ENCODE data around the gene NCF2.

The NCF2 gene

DNA sequence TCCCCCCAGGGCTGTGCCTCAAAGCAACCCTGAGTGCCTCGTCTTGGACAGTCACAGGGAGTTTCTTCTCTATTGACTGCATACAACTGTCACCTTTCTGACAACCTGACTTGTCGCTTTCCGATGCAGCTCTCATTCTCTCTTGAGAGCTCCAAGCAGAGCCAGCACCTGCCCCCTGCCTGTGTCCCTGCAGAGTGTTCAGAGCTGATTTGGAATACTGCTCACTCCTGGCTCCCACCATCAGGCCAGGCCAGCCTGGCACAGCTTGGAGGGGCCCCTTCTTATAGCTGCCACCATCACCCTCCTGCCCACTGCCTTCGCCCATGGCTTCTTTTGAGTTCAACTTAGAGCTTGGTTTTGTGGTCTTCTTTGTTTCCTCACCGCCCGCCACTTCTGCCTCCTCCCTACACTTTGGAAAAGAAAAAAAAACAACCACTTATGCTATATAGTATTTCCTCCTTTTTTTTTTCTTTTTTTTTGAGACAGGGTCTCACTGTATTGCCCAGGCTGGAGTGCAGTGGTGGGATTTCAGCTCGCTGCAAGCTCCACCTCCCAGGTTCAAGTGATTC, 12.3 kb downstream of the NCF2 start:
- peaks cover 0 to 55% (median 0%) of the 10 kb centered on the region in 11 experiments; a peak in 6 of 22 replicates for H4K20me1 ChIP-seq
- H3K4me3 ChIP-seq = peak overlapping the region in 2 of 10 experiments; percentile 20 to 29; a peak in 4 of 20 replicates
- peaks cover 71 to 92% (median 81%) of the 10 kb centered on the region in 10 experiments for H3K4me1 ChIP-seq
- no peak for TF ChIP-seq Cebpa-rat (IDR thresholded peaks at IDR 0.05)
- peak overlapping the region; percentile 26 to 96 (median 91); a peak in 20 of 22 replicates for H3K27ac ChIP-seq
- H3K9ac ChIP-seq = peak overlapping the region; percentile 10 to 82 (median 51); a peak in 18 of 22 replicates
- H3K36me3 ChIP-seq = peaks cover 0 to 85% (median 43%) of the 10 kb centered on the region in 11 experiments; a peak in 15 of 22 replicates
- H3K9me3 ChIP-seq (replicated peaks in 1 of 11) = peaks cover 0 to 5% (median 0%) of the 10 kb centered on the region in 11 experiments; a peak in 1 of 22 replicates
- H3K27me3 ChIP-seq = no peaks in the 10 kb centered on the region
- H3K4me2 ChIP-seq = peak overlapping the region; percentile 73 to 97 (median 91)

DNA sequence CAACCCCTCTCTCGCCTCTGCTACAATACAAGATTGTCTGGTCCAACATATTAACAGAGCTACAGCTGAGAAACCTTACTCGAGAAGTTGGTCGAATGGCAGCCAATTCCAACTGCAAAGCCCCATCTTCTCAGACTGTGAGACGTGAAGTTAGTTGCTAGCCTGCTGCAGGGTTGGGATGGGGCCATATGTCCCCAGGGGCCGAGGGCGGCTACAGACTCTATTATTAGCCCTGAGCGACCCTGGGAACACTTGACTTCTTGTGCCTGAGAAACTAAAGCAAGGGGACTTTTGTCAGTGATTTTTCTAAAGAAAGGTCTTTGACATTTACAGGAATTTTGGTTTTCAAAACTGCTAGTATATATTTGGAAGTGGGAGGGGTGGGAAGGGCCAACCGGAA, 13.7 kb downstream of the NCF2 start:
- peaks cover 0 to 7% (median 0%) of the 10 kb centered on the region in 11 experiments; a peak in 1 of 22 replicates for H3K9me3 ChIP-seq (replicated peaks in 1 of 11)
- H3K9ac ChIP-seq = peak overlapping the region in 6 of 11 experiments; percentile 15 to 82 (median 46); a peak in 6 of 22 replicates
- peaks cover 57 to 78% (median 71%) of the 10 kb centered on the region in 10 experiments for H3K4me1 ChIP-seq
- no peak for TF ChIP-seq Cebpa-rat (IDR thresholded peaks at IDR 0.05)
- no peaks in the 10 kb centered on the region for H3K27me3 ChIP-seq
- H4K20me1 ChIP-seq = peaks cover 0 to 68% (median 0%) of the 10 kb centered on the region in 11 experiments; a peak in 6 of 22 replicates
- peak overlapping the region; percentile 28 to 97 (median 91); a peak in 20 of 22 replicates for H3K4me2 ChIP-seq
- H3K4me3 ChIP-seq = peak overlapping the region in 7 of 10 experiments; percentile 16 to 50 (median 29); a peak in 9 of 20 replicates
- peaks cover 0 to 85% (median 58%) of the 10 kb centered on the region in 11 experiments; a peak in 15 of 22 replicates for H3K36me3 ChIP-seq
- H3K27ac ChIP-seq = peak overlapping the region in 8 of 11 experiments; percentile 0 to 96 (median 93); a peak in 13 of 22 replicates

DNA sequence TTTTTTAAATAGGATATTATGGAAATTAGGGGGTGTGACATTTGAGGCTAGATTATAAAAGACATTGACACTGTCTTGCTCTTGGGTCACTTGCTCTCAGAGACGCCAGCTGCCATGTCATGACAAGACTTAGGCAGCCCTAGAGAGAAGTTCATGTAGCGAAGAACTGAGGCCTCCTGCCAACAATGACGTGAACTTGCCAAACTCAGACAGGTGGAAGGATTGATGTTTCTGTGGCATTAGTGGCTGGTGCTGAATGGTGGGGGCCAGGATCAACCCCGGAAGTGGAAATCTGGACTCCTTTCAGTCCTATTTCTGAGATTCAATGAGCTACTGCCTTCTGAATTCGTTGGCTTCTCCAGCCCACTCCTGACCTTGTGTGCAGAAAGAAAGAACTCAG, 14.7 kb downstream of the NCF2 start:
- peak overlapping the region in 8 of 11 experiments; percentile 73 to 97 (median 94); a peak in 16 of 22 replicates for H3K4me2 ChIP-seq
- H3K9ac ChIP-seq = no peak overlapping the region
- no peaks in the 10 kb centered on the region for H3K27me3 ChIP-seq
- H3K4me3 ChIP-seq = no peak overlapping the region; a peak in 1 of 20 replicates
- peaks cover 0 to 7% (median 0%) of the 10 kb centered on the region in 11 experiments; a peak in 1 of 22 replicates for H3K9me3 ChIP-seq (replicated peaks in 1 of 11)
- H3K27ac ChIP-seq = peak overlapping the region in 3 of 11 experiments; percentile 95 to 96 (median 96); a peak in 4 of 22 replicates
- H4K20me1 ChIP-seq = peaks cover 0 to 68% (median 0%) of the 10 kb centered on the region in 11 experiments; a peak in 6 of 22 replicates
- peaks cover 51 to 73% (median 62%) of the 10 kb centered on the region in 10 experiments for H3K4me1 ChIP-seq
- no peak for TF ChIP-seq Cebpa-rat (IDR thresholded peaks at IDR 0.05)
- peaks cover 0 to 87% (median 65%) of the 10 kb centered on the region in 11 experiments; a peak in 15 of 22 replicates for H3K36me3 ChIP-seq

DNA sequence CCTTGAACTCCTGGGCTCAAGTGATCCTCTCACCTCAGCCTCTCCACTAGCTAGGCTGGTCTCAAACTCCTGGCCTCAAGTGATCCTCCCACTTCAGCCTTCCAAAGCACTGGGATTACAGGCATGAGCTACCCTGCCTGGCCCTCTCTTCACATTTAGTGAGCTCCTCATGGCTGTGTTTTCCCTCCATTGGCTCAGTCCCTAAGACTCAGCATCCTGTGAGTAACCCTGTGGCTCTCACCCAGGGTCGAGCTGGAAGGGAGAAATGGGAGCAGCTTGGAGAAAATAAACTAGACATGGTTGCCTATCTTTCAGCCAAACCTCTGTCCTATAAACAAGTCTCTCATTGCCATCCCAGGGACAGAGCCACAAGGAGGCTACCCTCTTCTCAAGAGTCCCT, 17.5 kb downstream of the NCF2 start:
- no peaks in the 10 kb centered on the region for H3K27me3 ChIP-seq
- H3K4me3 ChIP-seq = no peak overlapping the region
- peaks cover 43 to 74% (median 51%) of the 10 kb centered on the region in 10 experiments for H3K4me1 ChIP-seq
- no peak for TF ChIP-seq Cebpa-rat (IDR thresholded peaks at IDR 0.05)
- peaks cover 0 to 100% (median 82%) of the 10 kb centered on the region in 11 experiments; a peak in 15 of 22 replicates for H3K36me3 ChIP-seq
- no peak overlapping the region for H3K9ac ChIP-seq
- H3K27ac ChIP-seq = peak overlapping the region in 1 of 11 experiments; percentile 3; a peak in 1 of 22 replicates
- peaks cover 0 to 66% (median 0%) of the 10 kb centered on the region in 11 experiments; a peak in 6 of 22 replicates for H4K20me1 ChIP-seq
- H3K9me3 ChIP-seq (replicated peaks in 1 of 11) = peaks cover 0 to 7% (median 0%) of the 10 kb centered on the region in 11 experiments; a peak in 1 of 22 replicates
- no peak overlapping the region; a peak in 1 of 22 replicates for H3K4me2 ChIP-seq

DNA sequence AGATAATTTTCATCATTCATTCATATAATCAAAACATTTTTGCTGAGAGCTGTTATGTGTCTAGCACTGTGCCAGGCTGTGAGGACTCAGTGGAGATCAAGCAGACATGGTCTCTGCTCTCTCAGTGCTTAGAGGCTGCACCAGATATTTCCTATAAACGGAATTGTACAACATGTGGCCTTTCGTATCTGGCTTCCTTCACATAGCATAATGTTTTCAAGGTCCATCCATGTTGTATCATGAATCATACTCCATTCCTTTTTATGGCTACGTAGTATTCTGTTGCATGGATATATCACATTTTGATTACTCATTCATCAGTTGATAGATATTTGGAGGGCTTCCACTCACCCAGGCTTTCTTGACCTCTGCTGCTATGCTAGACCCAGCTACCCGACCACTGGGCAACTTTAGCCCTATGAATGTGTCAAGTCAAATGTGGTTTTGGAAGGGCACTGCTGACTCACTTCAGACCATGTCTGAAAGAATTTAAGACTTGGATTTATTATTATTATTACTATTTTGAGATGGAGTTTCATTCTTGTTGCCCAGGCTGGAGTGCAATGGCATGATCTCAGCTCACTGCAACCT, 18.5 kb downstream of the NCF2 start:
- H3K9me3 ChIP-seq (replicated peaks in 1 of 11) = peaks cover 0 to 7% (median 0%) of the 10 kb centered on the region in 11 experiments; a peak in 1 of 22 replicates
- H3K4me3 ChIP-seq = no peak overlapping the region
- no peak overlapping the region for H3K9ac ChIP-seq
- no peak overlapping the region for H3K27ac ChIP-seq
- peaks cover 0 to 100% (median 91%) of the 10 kb centered on the region in 11 experiments; a peak in 15 of 22 replicates for H3K36me3 ChIP-seq
- H3K4me1 ChIP-seq = peaks cover 43 to 74% (median 51%) of the 10 kb centered on the region in 10 experiments
- no peaks in the 10 kb centered on the region for H3K27me3 ChIP-seq
- H4K20me1 ChIP-seq = peaks cover 0 to 68% (median 0%) of the 10 kb centered on the region in 11 experiments; a peak in 6 of 22 replicates
- no peak for TF ChIP-seq Cebpa-rat (IDR thresholded peaks at IDR 0.05)
- H3K4me2 ChIP-seq = no peak overlapping the region

DNA sequence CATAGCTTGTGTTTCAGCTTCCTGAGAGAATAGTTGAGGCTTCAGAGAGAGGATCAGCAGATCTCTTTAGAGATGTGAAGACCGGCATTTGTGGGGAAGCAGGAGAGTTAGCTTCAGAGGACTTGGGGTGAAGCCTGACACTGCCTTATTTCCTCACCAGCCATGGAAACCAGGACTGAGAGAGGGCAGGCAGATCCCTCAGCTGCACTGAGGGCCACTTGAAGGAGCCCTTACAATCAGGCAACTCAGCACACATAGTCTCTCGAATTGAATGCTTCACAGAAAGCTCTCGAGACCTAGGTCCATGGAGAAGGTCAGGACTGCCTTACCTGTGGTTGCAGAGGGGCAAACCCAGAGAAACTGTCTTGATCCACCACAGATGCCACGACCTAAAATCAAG, 19.8 kb downstream of the NCF2 start:
- Histone ChIP-seq H3K4me3 (no peak overlapping the region), H3K4me1 (peaks cover 36 to 70% (median 49%) of the 10 kb centered on the region in 10 experiments), H3K9me3 (replicated peaks in 1 of 11) (peaks cover 0 to 7% (median 0%) of the 10 kb centered on the region in 11 experiments; a peak in 1 of 22 replicates), H3K4me2 (peak overlapping the region in 3 of 11 experiments; percentile 67 to 88 (median 77); a peak in 6 of 22 replicates), H3K9ac (peak overlapping the region in 2 of 11 experiments; percentile 24 to 32; a peak in 3 of 22 replicates), H3K27me3 (no peaks in the 10 kb centered on the region), H4K20me1 (peaks cover 0 to 68% (median 0%) of the 10 kb centered on the region in 11 experiments; a peak in 7 of 22 replicates), H3K27ac (peak overlapping the region in 7 of 11 experiments; percentile 6 to 67 (median 22); a peak in 9 of 22 replicates), H3K36me3 (peaks cover 0 to 100% (median 92%) of the 10 kb centered on the region in 11 experiments; a peak in 15 of 22 replicates)
- TF ChIP-seq Cebpa-rat (IDR thresholded peaks at IDR 0.05) = no peak

DNA sequence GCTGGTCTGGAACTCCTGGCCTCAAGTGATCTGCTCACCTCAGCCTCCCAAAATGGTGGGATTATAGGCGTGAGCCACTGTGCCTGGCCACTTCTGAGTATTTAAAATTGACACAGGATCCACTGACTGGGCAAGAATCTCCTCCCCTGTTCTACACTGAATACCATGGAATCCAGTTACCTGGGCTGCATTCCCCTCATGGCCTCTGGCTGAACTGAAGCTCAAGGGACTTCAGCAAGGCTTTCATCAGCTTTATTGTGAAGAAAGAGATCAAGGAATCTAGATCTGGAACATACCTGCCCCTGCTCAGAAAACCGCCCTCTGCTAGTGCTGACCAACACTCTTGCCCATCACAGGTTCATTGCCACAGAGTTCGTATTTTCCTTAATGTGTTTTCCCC, 20.5 kb downstream of the NCF2 start:
- peaks cover 0 to 7% (median 0%) of the 10 kb centered on the region in 11 experiments; a peak in 1 of 22 replicates for H3K9me3 ChIP-seq (replicated peaks in 1 of 11)
- peaks cover 0 to 100% (median 92%) of the 10 kb centered on the region in 11 experiments; a peak in 15 of 22 replicates for H3K36me3 ChIP-seq
- no peak for TF ChIP-seq Cebpa-rat (IDR thresholded peaks at IDR 0.05)
- peaks cover 0 to 68% (median 0%) of the 10 kb centered on the region in 11 experiments; a peak in 7 of 22 replicates for H4K20me1 ChIP-seq
- H3K9ac ChIP-seq = peak overlapping the region in 2 of 11 experiments; percentile 9 to 24; a peak in 2 of 22 replicates
- peaks cover 34 to 70% (median 48%) of the 10 kb centered on the region in 10 experiments for H3K4me1 ChIP-seq
- no peak overlapping the region for H3K4me3 ChIP-seq
- H3K4me2 ChIP-seq = peak overlapping the region in 3 of 11 experiments; percentile 67 to 88 (median 77); a peak in 6 of 22 replicates
- H3K27me3 ChIP-seq = no peaks in the 10 kb centered on the region
- peak overlapping the region in 4 of 11 experiments; percentile 6 to 67 (median 62); a peak in 7 of 22 replicates for H3K27ac ChIP-seq

DNA sequence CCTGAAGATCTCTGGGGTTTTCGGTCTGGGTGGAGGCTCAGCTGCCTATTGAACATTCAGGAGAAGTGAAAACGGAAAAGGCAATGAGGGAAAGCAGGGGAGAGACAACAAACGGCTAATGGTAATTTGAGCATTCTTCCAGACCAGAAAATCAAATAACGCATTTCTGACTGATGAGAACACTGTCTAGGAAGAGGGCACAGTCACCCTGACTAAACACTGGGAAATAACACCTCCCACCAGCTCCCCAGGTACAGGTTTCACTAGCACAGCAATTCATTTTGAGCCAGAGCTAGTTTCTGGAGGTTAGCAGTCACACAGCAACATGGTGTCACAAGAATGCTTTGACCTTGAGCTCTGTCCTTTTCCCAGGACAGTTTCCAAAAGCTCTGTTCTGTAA, 21.1 kb downstream of the NCF2 start:
- peaks cover 0 to 68% (median 0%) of the 10 kb centered on the region in 11 experiments; a peak in 7 of 22 replicates for H4K20me1 ChIP-seq
- H3K9ac ChIP-seq = peak overlapping the region in 4 of 11 experiments; percentile 24 to 45 (median 32); a peak in 4 of 22 replicates
- no peaks in the 10 kb centered on the region for H3K27me3 ChIP-seq
- H3K9me3 ChIP-seq (replicated peaks in 1 of 11) = peaks cover 0 to 7% (median 0%) of the 10 kb centered on the region in 11 experiments; a peak in 1 of 22 replicates
- H3K36me3 ChIP-seq = peaks cover 0 to 100% (median 89%) of the 10 kb centered on the region in 11 experiments; a peak in 15 of 22 replicates
- no peak for TF ChIP-seq Cebpa-rat (IDR thresholded peaks at IDR 0.05)
- peak overlapping the region in 8 of 11 experiments; percentile 33 to 67 (median 56); a peak in 14 of 22 replicates for H3K27ac ChIP-seq
- peaks cover 27 to 70% (median 44%) of the 10 kb centered on the region in 10 experiments for H3K4me1 ChIP-seq
- H3K4me3 ChIP-seq = no peak overlapping the region
- H3K4me2 ChIP-seq = peak overlapping the region in 8 of 11 experiments; percentile 41 to 88 (median 66); a peak in 14 of 22 replicates
